NCI-H2196 treated with DMSO at 0.1 percent for 48 hours (cell line): ENCODE data around the gene OR1S1.
"Not testable (repeated sequence)": the region's sequence is repeated elsewhere in the genome, so short reads cannot be mapped to it uniquely, and the experiment has no call there.

ENCODE experiments used
- DNase-seq: peaks from one replicate; lab custom pipeline; 2025; ENCODE audit not compliant: unreplicated experiment; lab: John Stamatoyannopoulos, UW

The OR1S1 gene

GRCh38 chr11:58212420-58212819, at the start of gene OR1S1:
OR1S1 (plus strand) TSS chr11:58212720.
- not testable (repeated sequence) for DNase-seq

- DNase-seq = no peak
These were observed 48.1 kb upstream of the OR1S1 start for GRCh38 chr11:58164389-58164788.

- DNase-seq = no peak
These were observed 47.5 kb upstream of the OR1S1 start for GRCh38 chr11:58164990-58165389.

DNA sequence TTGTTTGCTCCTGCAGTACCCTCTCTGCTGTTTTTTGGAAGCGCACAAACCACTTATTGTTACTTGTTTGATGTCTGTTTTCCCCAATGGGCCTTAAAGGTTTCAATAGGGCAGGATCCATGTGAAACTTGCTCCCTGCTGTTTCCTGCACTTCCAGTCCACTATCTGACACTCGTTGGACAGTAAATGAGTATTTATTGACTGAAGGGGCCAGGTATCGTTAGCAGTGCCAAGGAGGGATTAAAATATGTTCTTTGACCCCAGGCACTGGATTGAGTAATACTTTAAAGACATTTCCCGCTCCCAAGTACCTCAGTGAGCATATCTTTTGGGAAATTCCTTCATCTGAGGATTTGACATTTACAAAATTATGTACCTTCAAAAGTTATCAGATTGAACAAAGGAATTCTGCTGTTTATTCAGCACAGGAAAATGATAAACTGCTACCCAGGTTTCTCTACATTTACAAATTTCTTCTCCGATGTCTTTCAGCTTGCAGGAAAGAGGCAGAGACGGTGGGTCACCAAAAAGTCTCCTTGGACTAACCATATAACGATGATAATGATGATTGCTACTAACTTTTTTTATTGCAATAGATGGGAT, 46.9 kb upstream of the OR1S1 start:
- DNase-seq = no peak

- DNase-seq = no peak
These were observed 35.0 kb upstream of the OR1S1 start for GRCh38 chr11:58177409-58178054.

GRCh38 chr11:58178444-58178843, 34.1 kb upstream of the OR1S1 start:
- DNase-seq = no peak

- no peak for DNase-seq
These were observed 32.9 kb upstream of the OR1S1 start for GRCh38 chr11:58179648-58180047.

DNA sequence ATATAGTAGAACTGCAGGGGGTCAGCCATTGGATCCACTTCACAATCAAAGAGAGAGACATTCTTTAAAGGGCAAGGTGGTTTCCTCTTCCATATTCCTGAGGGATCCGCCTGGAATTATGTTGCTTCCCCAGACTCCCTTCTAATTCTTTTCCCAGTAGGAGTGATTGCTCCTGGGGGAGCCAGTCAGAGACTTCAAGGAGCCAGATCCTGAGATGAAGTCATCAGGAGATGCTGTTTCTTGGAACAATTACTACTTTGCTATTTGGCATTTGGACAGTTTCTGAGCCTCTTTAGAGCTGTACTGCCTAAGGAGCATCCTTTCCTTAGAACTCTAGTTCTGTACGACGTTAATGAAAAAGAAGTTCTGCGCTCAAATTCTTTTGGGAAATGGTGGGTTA, 25.6 kb upstream of the OR1S1 start:
- no peak for DNase-seq

- DNase-seq = no peak
These were observed 23.8 kb upstream of the OR1S1 start, which contains the start of gene OR9Q2 for GRCh38 chr11:58188770-58189169. OR9Q2 (plus strand) TSS chr11:58189070; CDS start chr11:58190491, 1,421 bp downstream.

DNA sequence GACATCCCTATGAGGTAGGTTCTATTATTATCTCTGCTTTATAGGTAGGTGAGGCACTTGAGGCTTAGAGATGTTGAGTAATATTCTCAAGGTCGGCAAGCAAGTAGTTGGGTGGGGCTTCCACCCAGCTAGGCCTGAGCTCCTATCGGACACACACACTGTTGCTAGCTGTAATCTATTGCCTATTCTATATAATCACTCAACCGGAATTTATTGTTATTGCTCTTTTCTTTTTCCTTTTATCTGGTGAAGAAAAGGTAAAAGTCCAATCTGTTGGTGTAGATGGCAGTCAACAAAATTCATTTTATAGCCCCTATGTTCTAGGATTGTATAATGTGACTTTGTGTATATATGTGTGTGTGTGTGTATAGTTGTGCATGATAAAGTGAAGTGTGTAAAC, 20.3 kb upstream of the OR1S1 start:
- no peak for DNase-seq

DNA sequence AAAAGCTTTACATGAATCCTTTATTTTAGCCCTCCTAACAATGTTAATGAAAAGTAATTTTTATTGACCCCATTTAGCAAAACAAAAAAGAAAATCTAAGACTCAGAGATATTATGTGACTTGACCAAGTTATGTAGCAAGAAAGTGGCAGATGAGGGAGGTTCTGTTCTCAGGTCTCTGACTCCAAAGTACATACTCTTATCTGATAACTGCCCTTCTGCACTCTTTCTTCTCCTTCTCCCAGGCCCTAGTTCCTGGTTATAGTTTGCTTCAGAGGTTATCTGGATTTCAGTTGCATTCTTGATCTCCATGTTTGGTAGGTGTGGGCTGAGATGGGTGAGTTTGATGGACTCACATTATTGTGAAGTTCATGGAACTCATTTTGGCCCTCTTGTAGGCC, 19.1 kb upstream of the OR1S1 start:
- DNase-seq = no peak

- no peak for DNase-seq
These were observed 16.6 kb upstream of the OR1S1 start for GRCh38 chr11:58195939-58196338.

GRCh38 chr11:58199271-58199670, 13.2 kb upstream of the OR1S1 start:
- no peak for DNase-seq

GRCh38 chr11:58204042-58204441, 8.5 kb upstream of the OR1S1 start, which contains the start of gene OR1S2:
OR1S2 (minus strand) TSS chr11:58204142; CDS start chr11:58204142, 0 bp downstream.
- DNase-seq = no peak

- DNase-seq = no peak
These were observed 4.0 kb downstream of the OR1S1 start for GRCh38 chr11:58216476-58216875.

- no peak for DNase-seq
These were observed 10.2 kb downstream of the OR1S1 start for GRCh38 chr11:58222721-58223120.

- no peak for DNase-seq
These were observed 15.6 kb downstream of the OR1S1 start for GRCh38 chr11:58227956-58228615.

DNA sequence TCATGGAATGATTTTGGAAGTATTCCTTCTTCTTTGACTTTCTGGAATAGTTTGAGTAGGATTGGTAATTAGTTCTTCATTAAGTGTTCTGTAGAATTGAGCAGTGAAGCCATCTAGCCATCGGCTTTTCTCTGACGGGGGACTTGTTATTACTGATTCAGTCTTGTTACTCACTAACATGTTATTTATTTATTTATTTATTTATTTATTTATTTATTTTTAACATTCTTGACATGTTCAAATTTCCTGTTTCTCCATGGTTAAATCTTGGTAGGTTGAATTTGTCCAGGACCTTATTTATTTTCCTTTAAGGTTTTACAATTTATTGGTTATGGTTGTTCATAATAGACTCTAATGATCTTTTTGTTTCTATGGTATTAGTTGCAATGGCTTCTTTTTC, 31.4 kb downstream of the OR1S1 start:
- DNase-seq = no peak

- no peak for DNase-seq
These were observed 42.4 kb downstream of the OR1S1 start for GRCh38 chr11:58254936-58255335.

- no peak for DNase-seq
These were observed 47.5 kb downstream of the OR1S1 start for GRCh38 chr11:58259983-58260382.
